ENCODE data around the gene RAF1. TPM values are rescaled to one million over a fixed set of nuclear protein-coding genes. Genes with fewer than 3 reads are reported as not detected.

The RAF1 gene
- total and polyA plus RNA-seq, 9 of the 15 experiments (the other 6 are each of a cell fraction or from before 2014, with no cell fraction given): 28.0 to 183 (median 85.6) TPM

DNA sequence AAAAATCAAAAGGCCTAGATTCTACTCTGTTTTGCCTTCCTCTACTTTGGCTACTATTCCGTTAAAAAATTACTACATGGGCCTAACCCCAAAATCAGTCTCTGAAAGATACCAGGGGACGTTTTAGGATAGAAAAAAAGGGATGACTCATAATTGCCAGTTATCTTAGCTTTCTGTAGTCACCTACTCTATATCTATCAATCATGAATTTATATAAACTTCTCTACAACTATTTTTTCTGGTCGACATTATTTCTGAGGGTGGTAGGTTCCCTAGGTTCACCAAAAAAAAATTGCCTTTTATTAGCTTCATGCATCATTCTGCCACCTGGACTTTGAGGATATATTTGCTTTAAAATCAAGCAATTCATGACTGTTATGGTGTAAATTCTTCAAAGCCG, 36.5 kb downstream of the RAF1 start (continued):
- TF ChIP-seq CBX8 (IDR thresholded peaks at IDR 0.05; ENCODE audit: borderline replicate concordance, extremely low read depth, low read depth, low read length, poor library complexity, severe bottlenecking) (no peak), ZNF384 (IDR thresholded peaks at IDR 0.05; ENCODE audit: low read depth, low read length) (peak; percentile 74; the same call in 1 of the 2 replicates), SMARCE1 (IDR thresholded peaks at IDR 0.05) (peak; percentile 83), ZNF282 (CRISPR knock-in tag; IDR thresholded peaks at IDR 0.05) (no peak), MTA2 (IDR thresholded peaks at IDR 0.05; ENCODE audit: low read depth) (no peak), SIX5 (IDR thresholded peaks at IDR 0.05; ENCODE audit: borderline replicate concordance in 1 of 2, insufficient read depth in 1 of 2, low read depth in 1 of 2, low read length in 2 of 2) (no peak), MAZ (CRISPR knock-in tag; conservative IDR thresholded peaks at IDR 0.05 in 1 of 2, IDR thresholded peaks at IDR 0.05 in 1 of 2) (no peak), HDAC1 (IDR thresholded peaks at IDR 0.05) (no peak), COPS2 (conservative IDR thresholded peaks at IDR 0.05) (no peak), XRCC5 (IDR thresholded peaks at IDR 0.05; ENCODE audit: low read depth, low read length) (no peak), MCM7 (IDR thresholded peaks at IDR 0.05) (no peak), PURB (CRISPR knock-in tag; IDR thresholded peaks at IDR 0.05; ENCODE audit: low read depth) (no peak), FOSL1 (tag; conservative IDR thresholded peaks at IDR 0.05) (peak; percentile 91), PYGO2 (tag; IDR thresholded peaks at IDR 0.05) (no peak), NCOA6 (IDR thresholded peaks at IDR 0.05) (no peak), ESRRB (CRISPR knock-in tag; IDR thresholded peaks at IDR 0.05; ENCODE audit: borderline replicate concordance) (no peak), NCOA1 (IDR thresholded peaks at IDR 0.05; ENCODE audit: low read depth) (no peak), OTX1 (CRISPR knock-in tag; IDR thresholded peaks at IDR 0.05) (no peak)
- TF ChIP-seq, protein P1, sequence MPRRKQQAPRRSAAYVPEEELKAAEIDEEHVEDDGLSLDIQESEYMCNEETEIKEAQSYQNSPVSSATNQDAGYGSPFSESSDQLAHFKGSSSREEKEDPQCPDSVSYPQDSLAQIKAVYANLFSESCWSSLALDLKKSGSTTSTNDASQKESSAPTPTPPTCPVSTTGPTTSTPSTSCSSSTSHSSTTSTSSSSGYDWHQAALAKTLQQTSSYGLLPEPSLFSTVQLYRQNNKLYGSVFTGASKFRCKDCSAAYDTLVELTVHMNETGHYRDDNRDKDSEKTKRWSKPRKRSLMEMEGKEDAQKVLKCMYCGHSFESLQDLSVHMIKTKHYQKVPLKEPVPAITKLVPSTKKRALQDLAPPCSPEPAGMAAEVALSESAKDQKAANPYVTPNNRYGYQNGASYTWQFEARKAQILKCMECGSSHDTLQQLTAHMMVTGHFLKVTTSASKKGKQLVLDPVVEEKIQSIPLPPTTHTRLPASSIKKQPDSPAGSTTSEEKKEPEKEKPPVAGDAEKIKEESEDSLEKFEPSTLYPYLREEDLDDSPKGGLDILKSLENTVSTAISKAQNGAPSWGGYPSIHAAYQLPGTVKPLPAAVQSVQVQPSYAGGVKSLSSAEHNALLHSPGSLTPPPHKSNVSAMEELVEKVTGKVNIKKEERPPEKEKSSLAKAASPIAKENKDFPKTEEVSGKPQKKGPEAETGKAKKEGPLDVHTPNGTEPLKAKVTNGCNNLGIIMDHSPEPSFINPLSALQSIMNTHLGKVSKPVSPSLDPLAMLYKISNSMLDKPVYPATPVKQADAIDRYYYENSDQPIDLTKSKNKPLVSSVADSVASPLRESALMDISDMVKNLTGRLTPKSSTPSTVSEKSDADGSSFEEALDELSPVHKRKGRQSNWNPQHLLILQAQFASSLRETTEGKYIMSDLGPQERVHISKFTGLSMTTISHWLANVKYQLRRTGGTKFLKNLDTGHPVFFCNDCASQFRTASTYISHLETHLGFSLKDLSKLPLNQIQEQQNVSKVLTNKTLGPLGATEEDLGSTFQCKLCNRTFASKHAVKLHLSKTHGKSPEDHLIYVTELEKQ (CRISPR knock-in tag; IDR thresholded peaks at IDR 0.05): no peak
- TF ChIP-seq, protein P2, sequence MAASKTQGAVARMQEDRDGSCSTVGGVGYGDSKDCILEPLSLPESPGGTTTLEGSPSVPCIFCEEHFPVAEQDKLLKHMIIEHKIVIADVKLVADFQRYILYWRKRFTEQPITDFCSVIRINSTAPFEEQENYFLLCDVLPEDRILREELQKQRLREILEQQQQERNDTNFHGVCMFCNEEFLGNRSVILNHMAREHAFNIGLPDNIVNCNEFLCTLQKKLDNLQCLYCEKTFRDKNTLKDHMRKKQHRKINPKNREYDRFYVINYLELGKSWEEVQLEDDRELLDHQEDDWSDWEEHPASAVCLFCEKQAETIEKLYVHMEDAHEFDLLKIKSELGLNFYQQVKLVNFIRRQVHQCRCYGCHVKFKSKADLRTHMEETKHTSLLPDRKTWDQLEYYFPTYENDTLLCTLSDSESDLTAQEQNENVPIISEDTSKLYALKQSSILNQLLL (CRISPR knock-in tag; IDR thresholded peaks at IDR 0.05; ENCODE audit: borderline replicate concordance): no peak
- TF ChIP-seq, protein P3, sequence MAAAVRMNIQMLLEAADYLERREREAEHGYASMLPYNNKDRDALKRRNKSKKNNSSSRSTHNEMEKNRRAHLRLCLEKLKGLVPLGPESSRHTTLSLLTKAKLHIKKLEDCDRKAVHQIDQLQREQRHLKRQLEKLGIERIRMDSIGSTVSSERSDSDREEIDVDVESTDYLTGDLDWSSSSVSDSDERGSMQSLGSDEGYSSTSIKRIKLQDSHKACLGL (CRISPR knock-in tag; IDR thresholded peaks at IDR 0.05; ENCODE audit: borderline replicate concordance, poor library complexity, severe bottlenecking): no peak

Data from K562 (cell line).